Transverse colon (tissue), 4 donors: Measurements from ENCODE around the gene CXCL12.

Source experiments
- CTCF ChIP-seq, 5 experiments: fragments of 200-600 bp in 3 of 5; fragments of 450-650 bp in 2 of 5; sonication (generic) in 3 of 5; IDR thresholded peaks; 1 replicate in 2 of 5; 2 replicates in 3 of 5; pipeline ENCODE4 v1.5.1; 2016 to 2017; ENCODE audit warnings: antibody characterized with exemption in 5 of 5, inconsistent platforms in 3 of 5, mild to moderate bottlenecking in 2 of 5, moderate library complexity in 1 of 5
- EP300 ChIP-seq: sonication (generic); formaldehyde crosslinking; IDR thresholded peaks from one replicate; pipeline ENCODE4 v1.6.1; 2017; ENCODE audit warnings: antibody characterized with exemption, low read depth
- POLR2AphosphoS5 ChIP-seq, 3 donors: sonication (generic); formaldehyde crosslinking; IDR thresholded peaks; one replicate each; pipeline ENCODE4 v1.6.1; 2016; ENCODE audit warnings: antibody characterized with exemption in 3 of 3

- TF ChIP-seq CTCF (IDR thresholded peaks at IDR 0.05) (no peak), POLR2AphosphoS5 (IDR thresholded peaks at IDR 0.05) (no peak), EP300 (no peak)
Measured at GRCh38 chr10:44424957-44425356, 40.1 kb upstream of the CXCL12 start.
